DOHH2 (cell line): ENCODE results near the gene WFS1.

Experiments
- H3F3A ChIP-seq: fragments of 200-600 bp; sonication (generic), shearing (Covaris generic); 2 replicates; pipeline ENCODE4 v1.6.0; 2016; ENCODE audit warnings: antibody characterized with exemption, mild to moderate bottlenecking; ENCODE audit not compliant: control insufficient read depth, insufficient read depth
- H3K27ac ChIP-seq: fragments of 200-600 bp; sonication (generic); 2 replicates; pipeline ENCODE4 v1.5.1; 2014; ENCODE audit warnings: low read depth, mild to moderate bottlenecking, low read length, moderate library complexity
- H3K27me3 ChIP-seq: fragments of 200-600 bp; sonication (generic); 2 replicates; pipeline ENCODE4 v1.6.1; 2014; ENCODE audit warnings: mild to moderate bottlenecking, low read length, mixed read lengths; ENCODE audit not compliant: control insufficient read depth
- H3K36me3 ChIP-seq: fragments of 200-600 bp; sonication (generic); 2 replicates; pipeline ENCODE4 v1.6.1; 2014; ENCODE audit warnings: mild to moderate bottlenecking, low read length, moderate library complexity, mixed read lengths; ENCODE audit not compliant: control insufficient read depth
- H3K4me1 ChIP-seq: fragments of 200-600 bp; sonication (generic); 2 replicates; pipeline ENCODE4 v1.6.1; 2014; ENCODE audit warnings: mild to moderate bottlenecking, low read length, mixed read lengths; ENCODE audit not compliant: control insufficient read depth
- H3K4me2 ChIP-seq: fragments of 200-600 bp; sonication (generic); 2 replicates; pipeline ENCODE4 v1.6.0; 2014; ENCODE audit warnings: mild to moderate bottlenecking, low read length, moderate library complexity
- H3K4me3 ChIP-seq: fragments of 200-600 bp; sonication (generic); 2 replicates; pipeline ENCODE4 v1.5.1; 2014; ENCODE audit warnings: mild to moderate bottlenecking, low read length, mixed read lengths
- H3K79me2 ChIP-seq: fragments of 200-600 bp; sonication (generic); 2 replicates; pipeline ENCODE4 v1.6.1; 2014; ENCODE audit warnings: mild to moderate bottlenecking, low read length, mixed read lengths; ENCODE audit not compliant: control insufficient read depth
- H3K9me2 ChIP-seq: fragments of 200-600 bp; sonication (generic); replicated peaks from 2 replicates; pipeline ENCODE4 v1.6.1; 2014; ENCODE audit warnings: mild to moderate bottlenecking, low read length, mixed read lengths; ENCODE audit not compliant: control insufficient read depth
- H3K9me3 ChIP-seq: fragments of 200-600 bp; sonication (generic); 2 replicates; pipeline ENCODE4 v1.6.1; 2014; ENCODE audit warnings: antibody characterized with exemption, low read length, mixed read lengths; ENCODE audit not compliant: control insufficient read depth, insufficient read depth
- H4K20me1 ChIP-seq: fragments of 200-600 bp; sonication (generic); 2 replicates; pipeline ENCODE4 v1.6.0; 2014; ENCODE audit warnings: low read depth, mild to moderate bottlenecking, antibody characterized with exemption, low read length, moderate library complexity; ENCODE audit not compliant: control insufficient read depth, insufficient read depth
- EZH2phosphoT487 ChIP-seq: fragments of 200-600 bp; sonication (generic); IDR thresholded peaks from 2 replicates; pipeline ENCODE4 v1.6.1; 2017; ENCODE audit warnings: borderline replicate concordance, mild to moderate bottlenecking, antibody characterized with exemption, low read length, moderate library complexity, mixed read lengths
- TF ChIP-seq, protein P1 (sequence below): fragments of 200-600 bp; sonication (generic); IDR thresholded peaks from one replicate; pipeline ENCODE4 v1.5.1; 2014; ENCODE audit warnings: antibody characterized with exemption, mild to moderate bottlenecking, low read depth, low read length; ENCODE audit not compliant: poor library complexity, severe bottlenecking

Gene WFS1

DNA sequence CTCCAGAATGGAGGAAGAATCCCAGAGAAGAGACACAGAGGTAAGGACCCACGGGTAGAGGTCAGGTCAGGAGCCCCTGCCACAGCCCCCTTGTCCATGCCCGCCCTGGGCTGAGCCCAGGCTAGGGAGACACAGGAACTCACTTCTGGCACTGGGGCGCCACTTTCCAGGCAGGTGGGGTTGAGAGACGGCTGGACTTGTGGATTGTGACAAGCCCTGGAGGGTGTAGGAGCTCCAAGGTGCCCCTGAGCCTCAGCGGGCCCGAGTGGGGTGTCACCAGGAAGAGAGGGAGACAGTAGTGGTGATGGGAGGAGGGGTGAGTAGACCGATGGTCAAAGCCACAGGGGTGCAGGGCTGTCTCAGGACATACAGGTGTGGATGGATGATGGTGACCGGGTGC, 58.9 kb downstream of the WFS1 start:
- Histone ChIP-seq H3F3A (no peaks in the 10 kb centered on the region), H3K27me3 (no peaks in the 10 kb centered on the region), H3K4me1 (no peaks in the 10 kb centered on the region), H3K36me3 (no peaks in the 10 kb centered on the region), H3K9me3 (no peaks in the 10 kb centered on the region), H3K4me2 (no peak overlapping the region), H3K9me2 (no peaks in the 10 kb centered on the region), H4K20me1 (no peaks in the 10 kb centered on the region), H3K27ac (no peak overlapping the region), H3K79me2 (no peaks in the 10 kb centered on the region), H3K4me3 (no peak overlapping the region)
- TF ChIP-seq EZH2phosphoT487: no peak
- TF ChIP-seq, protein P1, sequence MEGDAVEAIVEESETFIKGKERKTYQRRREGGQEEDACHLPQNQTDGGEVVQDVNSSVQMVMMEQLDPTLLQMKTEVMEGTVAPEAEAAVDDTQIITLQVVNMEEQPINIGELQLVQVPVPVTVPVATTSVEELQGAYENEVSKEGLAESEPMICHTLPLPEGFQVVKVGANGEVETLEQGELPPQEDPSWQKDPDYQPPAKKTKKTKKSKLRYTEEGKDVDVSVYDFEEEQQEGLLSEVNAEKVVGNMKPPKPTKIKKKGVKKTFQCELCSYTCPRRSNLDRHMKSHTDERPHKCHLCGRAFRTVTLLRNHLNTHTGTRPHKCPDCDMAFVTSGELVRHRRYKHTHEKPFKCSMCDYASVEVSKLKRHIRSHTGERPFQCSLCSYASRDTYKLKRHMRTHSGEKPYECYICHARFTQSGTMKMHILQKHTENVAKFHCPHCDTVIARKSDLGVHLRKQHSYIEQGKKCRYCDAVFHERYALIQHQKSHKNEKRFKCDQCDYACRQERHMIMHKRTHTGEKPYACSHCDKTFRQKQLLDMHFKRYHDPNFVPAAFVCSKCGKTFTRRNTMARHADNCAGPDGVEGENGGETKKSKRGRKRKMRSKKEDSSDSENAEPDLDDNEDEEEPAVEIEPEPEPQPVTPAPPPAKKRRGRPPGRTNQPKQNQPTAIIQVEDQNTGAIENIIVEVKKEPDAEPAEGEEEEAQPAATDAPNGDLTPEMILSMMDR: no peak

DNA sequence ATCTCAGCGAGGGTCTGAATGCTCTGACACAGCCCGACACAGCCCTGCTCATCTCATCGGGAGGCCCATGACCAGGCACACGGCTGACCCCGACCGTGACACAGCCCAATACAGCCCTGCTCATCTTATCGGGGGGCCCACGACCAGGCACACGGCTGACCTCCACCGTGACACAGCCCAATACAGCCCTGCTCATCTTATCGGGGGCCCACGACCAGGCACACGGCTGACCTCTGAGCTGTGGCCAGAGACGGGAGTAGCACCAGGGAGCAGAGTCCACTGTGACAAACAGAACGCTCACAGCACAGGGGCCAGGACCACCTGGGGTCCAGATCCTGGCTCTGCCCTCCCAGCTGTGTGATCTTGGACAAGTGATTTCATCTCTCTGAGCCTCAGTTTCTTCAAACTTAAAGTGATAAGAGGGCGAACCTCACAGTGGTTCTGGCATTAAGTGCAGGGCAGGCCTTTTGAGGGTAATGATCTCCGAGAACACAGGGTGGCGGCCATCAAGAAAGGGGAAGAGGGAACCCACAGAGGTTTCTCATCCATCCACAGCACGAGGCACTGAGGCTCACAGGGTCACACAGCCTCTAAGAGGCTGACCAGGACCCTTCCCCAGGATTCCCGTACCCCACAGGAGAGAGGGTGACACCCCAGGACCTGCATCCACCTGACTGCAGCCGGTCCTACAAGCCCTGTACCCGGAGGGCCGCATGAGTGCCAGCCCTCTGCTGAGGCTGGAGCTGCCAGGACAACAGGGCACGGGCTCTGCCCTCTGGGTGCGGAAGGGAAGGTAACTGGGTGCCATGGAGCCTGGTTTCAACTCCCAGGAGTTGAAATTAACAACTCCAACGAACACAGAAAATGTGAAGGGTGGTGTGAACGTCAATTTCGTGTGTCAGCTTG, 60.1 kb downstream of the WFS1 start:
- H3K36me3 ChIP-seq: no peaks in the 10 kb centered on the region
- no peaks in the 10 kb centered on the region for H3F3A ChIP-seq
- no peaks in the 10 kb centered on the region for H3K27me3 ChIP-seq
- no peaks in the 10 kb centered on the region for H3K9me3 ChIP-seq
- no peak overlapping the region for H3K4me2 ChIP-seq
- no peaks in the 10 kb centered on the region for H3K9me2 ChIP-seq
- no peaks in the 10 kb centered on the region for H3K4me1 ChIP-seq
- H4K20me1 ChIP-seq: no peaks in the 10 kb centered on the region
- no peak overlapping the region for H3K4me3 ChIP-seq
- H3K27ac ChIP-seq: no peak overlapping the region
- TF ChIP-seq, protein P1: no peak
- TF ChIP-seq EZH2phosphoT487: no peak
- H3K79me2 ChIP-seq: no peaks in the 10 kb centered on the region

DNA sequence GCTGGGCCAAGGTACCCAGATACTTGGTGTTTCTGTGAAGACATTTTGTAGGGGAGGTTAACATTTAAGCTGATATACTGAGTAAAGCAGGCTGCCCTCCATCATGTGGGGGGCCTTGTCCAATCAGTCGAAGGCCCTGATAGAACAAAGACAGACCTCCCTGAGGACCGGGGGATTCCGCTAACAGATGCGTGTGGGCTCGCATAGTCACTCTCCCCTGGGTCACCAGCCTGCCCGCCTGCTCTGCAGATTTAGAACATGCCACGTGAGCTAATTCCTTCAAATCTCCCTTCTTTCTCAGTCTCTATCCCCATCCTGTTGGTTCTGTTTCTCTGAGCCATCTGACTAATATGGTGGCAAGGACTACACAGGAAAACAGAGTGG, 60.7 kb downstream of the WFS1 start:
- H3K36me3 ChIP-seq: no peaks in the 10 kb centered on the region
- H3K4me1 ChIP-seq: no peaks in the 10 kb centered on the region
- H3K79me2 ChIP-seq: no peaks in the 10 kb centered on the region
- H3K9me3 ChIP-seq: no peaks in the 10 kb centered on the region
- H4K20me1 ChIP-seq: no peaks in the 10 kb centered on the region
- H3K9me2 ChIP-seq: no peaks in the 10 kb centered on the region
- H3K27me3 ChIP-seq: no peaks in the 10 kb centered on the region
- TF ChIP-seq EZH2phosphoT487: no peak
- TF ChIP-seq, protein P1: no peak
- H3K4me3 ChIP-seq: no peak overlapping the region
- H3K27ac ChIP-seq: no peak overlapping the region
- no peaks in the 10 kb centered on the region for H3F3A ChIP-seq
- no peak overlapping the region for H3K4me2 ChIP-seq
